WTC11 (cell line): ENCODE measurements around the gene MOV10.

Experiments used
- CTCF ChIP-seq: fragments of 200-600 bp; IDR thresholded peaks from 2 replicates; pipeline ENCODE4 v1.8.0; 2022; ENCODE audit warnings: antibody characterized with exemption
- FOXP4 ChIP-seq: sonication (generic); formaldehyde crosslinking; IDR thresholded peaks from 2 replicates; pipeline ENCODE4 v1.8.0; 2022; ENCODE audit warnings: mild to moderate bottlenecking, missing genetic modification reagents
- TF ChIP-seq, protein P1 (sequence below): sonication (generic); formaldehyde crosslinking; IDR thresholded peaks from 2 replicates; pipeline ENCODE4 v1.8.0; 2022; ENCODE audit warnings: mild to moderate bottlenecking, missing genetic modification reagents
- TF ChIP-seq, protein P2 (sequence below): sonication (generic); formaldehyde crosslinking; IDR thresholded peaks from 2 replicates; pipeline ENCODE4 v1.8.0; 2023; ENCODE audit warnings: mild to moderate bottlenecking, missing genetic modification reagents

GRCh38 chr1:112717263-112717873, 42.9 kb downstream of the MOV10 start:
- TF ChIP-seq CTCF (no peak), FOXP4 (CRISPR knock-in tag) (no peak)
- TF ChIP-seq, protein P1, sequence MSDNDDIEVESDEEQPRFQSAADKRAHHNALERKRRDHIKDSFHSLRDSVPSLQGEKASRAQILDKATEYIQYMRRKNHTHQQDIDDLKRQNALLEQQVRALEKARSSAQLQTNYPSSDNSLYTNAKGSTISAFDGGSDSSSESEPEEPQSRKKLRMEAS, result no peak
- TF ChIP-seq, protein P2, sequence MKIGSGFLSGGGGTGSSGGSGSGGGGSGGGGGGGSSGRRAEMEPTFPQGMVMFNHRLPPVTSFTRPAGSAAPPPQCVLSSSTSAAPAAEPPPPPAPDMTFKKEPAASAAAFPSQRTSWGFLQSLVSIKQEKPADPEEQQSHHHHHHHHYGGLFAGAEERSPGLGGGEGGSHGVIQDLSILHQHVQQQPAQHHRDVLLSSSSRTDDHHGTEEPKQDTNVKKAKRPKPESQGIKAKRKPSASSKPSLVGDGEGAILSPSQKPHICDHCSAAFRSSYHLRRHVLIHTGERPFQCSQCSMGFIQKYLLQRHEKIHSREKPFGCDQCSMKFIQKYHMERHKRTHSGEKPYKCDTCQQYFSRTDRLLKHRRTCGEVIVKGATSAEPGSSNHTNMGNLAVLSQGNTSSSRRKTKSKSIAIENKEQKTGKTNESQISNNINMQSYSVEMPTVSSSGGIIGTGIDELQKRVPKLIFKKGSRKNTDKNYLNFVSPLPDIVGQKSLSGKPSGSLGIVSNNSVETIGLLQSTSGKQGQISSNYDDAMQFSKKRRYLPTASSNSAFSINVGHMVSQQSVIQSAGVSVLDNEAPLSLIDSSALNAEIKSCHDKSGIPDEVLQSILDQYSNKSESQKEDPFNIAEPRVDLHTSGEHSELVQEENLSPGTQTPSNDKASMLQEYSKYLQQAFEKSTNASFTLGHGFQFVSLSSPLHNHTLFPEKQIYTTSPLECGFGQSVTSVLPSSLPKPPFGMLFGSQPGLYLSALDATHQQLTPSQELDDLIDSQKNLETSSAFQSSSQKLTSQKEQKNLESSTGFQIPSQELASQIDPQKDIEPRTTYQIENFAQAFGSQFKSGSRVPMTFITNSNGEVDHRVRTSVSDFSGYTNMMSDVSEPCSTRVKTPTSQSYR (CRISPR knock-in tag), result no peak
